Left ventricle myocardium superior (tissue), 1 donor: ENCODE results near the gene GYPA. TPM values are rescaled to one million over a fixed set of nuclear protein-coding genes. Genes with fewer than 3 reads are reported as not detected.
"Not testable (repeated sequence)": the region's sequence is repeated elsewhere in the genome, so short reads cannot be mapped to it uniquely, and the experiment has no call there.

Source experiments
- ATAC-seq: fragments of 200-7000 bp; cut with Tn5 transposase; one replicate; pipeline ENCODE4 v1.9.1; 2020; ENCODE audit warnings: mild to moderate bottlenecking, moderate library complexity
- DNase-seq: peaks from one replicate; pipeline ENCODE4 v3.0.0-alpha.2; 2020
- intact Hi-C: fragments of 100-400 bp; cut with micrococcal nuclease; formaldehyde crosslinking; loops from one replicate; pipeline ENCODE4 v1.11.0; 2022
- total RNA-seq: library from RNA; stranded (reverse); fragmentation: NEBNext Ultra II Directional; extraction: Animal tissue kit (Norgen Biotek cat#: 25700); gene quantifications from one replicate; pipeline ENCODE4 v1.2.1, GENCODE V29; 2021
- donor health status: DM: no; HTN: yes; CAD: no; lungs with severe emphysema.

GYPA gene
- total RNA-seq, 1 donor from 2014 or later = not detected

DNA sequence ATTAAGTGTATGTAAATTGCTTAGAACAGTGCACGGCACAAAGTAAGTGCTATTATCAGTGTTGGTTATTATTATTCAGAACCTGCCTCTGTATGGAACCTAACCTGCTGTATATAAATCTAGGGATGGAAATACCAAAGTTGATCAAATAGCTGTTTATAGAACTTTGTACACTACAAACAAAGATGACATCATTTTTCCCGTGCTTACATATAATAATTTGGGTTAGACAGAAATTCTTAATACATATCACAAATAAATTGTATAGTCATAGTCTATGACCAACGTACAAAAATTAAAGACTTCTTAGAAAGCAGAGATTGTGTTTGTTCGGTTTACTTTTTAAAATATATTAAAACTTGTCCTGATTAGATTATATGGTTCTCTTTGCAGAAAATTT is 4.3 kb downstream of the GYPA start:
- intact Hi-C loops, ATAC-seq, DNase-seq: not testable (repeated sequence)

DNA sequence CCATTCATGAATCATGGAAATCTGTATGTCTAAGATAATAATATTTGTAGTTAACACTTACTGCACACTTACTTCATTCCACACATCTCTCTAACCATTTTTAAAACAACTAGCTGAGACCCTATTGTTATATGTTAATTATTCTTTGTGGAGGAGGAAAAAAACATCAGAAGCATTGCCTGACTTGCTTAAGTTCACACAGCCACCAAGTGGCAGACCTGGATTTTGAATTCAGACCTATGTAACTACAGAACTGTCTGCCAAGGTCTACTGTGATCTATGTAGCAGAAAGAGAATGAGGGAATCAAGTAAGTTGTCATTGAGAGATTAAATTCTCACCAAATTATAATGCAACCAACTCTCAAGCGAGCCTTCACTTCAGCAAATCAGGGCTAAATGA is 10.4 kb downstream of the GYPA start:
- ATAC-seq, intact Hi-C loops, DNase-seq: not testable (repeated sequence)

DNA sequence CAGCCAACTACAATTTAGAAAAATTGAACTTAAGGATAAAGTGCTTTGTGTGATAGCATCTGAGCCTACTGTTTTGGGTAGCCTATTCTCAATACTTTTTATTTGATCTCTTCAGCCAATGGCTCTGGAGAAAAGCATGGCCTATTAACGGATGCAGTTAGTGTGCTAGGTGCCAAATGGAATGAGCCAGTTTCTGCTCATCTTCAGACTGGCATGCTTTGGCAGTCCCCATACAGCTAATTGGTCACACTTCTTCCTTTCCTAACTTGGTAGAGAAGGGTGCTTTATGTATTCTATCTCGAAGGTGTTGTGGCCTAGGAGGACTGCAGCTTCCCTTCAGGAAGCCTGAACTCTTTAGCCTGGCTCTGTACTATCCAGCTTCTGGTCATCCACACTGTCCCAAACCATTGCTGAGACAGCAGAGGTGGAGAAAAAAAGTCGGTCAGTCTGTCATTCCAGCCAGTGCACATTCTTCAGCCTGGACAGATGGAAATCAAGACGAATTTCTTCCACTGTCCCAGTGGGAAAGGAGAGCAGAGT is 11.1 kb downstream of the GYPA start:
- DNase-seq, ATAC-seq, intact Hi-C loops: not testable (repeated sequence)

DNA sequence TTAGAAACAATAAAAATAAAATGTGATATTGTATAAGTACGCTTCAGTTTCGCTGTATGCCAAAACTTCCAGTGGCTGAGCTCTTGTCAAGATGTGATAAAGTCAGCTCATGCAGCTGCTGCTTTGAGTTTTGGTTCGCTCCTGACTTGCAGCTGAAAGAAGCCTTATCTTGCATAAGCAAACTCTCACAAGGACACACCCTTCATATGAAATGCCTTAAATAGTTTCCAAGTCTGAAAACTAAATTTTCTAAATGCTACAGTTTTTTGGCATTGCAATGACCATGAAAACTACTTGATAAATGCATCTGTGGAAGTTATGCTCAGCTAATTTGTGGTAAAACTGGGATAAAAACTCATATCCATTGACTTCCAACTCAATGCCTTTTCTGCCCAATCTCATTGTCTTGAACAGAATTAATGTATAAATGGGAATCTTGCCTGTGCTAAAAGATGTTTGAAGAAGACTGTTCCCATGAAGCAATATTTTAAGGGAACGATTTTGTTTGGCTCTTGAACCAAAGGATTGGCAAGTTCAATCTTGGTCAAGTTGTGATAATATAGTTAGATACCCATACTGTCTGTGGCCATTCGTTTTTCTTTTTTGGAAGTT is 11.7 kb downstream of the GYPA start:
- ATAC-seq, DNase-seq, intact Hi-C loops: not testable (repeated sequence)

DNA sequence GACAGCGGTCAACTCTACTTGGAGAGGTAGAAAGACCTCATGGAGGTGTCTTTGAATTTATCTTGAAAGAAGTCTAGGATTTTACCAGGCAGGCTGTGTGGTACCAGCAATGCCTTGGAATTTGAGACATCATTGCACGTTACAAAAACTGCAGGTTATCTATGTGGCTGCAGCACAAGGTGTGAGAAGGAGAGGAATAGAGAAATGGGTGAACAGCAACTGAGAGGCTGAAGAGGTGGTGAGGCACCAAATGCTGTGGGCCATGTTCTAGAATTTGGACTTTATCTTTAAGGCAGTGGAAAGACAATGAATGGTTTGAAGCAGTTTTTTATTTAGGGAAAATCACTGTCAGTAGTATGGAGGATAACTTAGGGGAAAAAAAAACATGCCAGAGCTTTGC is 15.4 kb downstream of the GYPA start:
- intact Hi-C loops, ATAC-seq, DNase-seq: not testable (repeated sequence)

DNA sequence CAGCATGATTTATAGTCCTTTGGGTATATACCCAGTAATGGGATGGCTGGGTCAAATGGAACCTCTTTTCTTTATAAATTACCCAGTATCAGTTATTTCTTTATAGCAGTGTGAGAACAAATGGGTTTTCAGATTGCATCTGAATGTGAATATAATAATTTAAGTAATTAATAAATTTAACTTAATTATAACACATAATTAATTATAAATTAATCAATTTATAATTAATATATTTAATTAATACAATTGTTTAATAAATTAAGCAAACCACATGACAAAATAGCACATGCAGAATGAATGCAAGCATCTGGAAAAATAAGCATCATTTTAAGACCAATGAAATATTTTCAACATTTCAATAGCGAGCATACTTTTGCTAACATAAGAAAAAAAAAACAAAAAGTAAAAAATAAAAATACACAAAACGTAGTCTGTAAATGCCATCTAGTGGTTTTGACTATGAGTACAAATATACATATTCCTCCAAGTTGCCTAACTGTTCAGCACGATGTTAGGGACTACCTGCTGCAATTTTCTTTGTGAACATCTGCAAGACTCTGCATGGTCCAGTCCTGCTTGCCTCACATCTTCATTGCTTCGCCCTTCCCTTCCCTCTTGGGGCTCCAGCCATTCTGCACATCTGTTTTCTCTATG is 16.4 kb downstream of the GYPA start:
- DNase-seq, intact Hi-C loops, ATAC-seq: not testable (repeated sequence)

DNA sequence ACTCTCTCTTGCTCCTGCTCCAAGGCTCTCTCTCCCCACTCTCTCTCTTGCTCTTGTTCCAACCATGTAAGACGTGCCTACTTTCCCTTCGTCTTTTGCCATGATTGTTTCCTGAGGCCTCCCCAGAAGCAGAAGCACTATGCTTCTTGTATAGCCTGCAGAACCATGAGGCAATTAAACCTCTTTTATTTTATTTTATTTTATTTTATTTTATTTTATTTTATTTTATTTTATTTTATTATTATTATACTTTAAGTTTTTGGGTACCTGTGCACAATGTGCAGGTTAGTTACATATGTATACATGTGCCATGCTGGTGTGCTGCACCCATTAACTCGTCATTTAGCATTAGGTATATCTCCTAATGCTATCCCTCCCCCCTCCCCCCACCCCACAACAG is 17.2 kb downstream of the GYPA start:
- DNase-seq, intact Hi-C loops, ATAC-seq: not testable (repeated sequence)

DNA sequence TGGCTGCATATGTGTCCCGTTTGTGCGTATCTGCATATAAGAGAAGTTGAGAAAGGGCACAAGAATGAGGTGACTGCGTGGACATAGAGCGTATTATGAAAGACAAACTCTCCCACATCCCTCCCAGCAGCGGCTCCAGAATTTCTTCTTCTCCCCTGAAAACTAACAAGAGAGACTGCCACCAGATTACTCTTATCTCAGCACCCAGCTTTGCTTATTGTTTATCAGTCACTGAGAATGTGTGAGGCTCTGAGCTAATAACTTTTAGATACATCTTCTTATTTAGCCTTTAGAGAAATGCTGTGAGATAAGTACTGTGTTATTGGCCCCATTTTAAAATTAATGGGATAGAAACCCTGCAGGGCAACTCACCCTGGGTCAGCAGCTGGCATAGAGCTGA is 20.8 kb downstream of the GYPA start:
- ATAC-seq, DNase-seq, intact Hi-C loops: not testable (repeated sequence)

DNA sequence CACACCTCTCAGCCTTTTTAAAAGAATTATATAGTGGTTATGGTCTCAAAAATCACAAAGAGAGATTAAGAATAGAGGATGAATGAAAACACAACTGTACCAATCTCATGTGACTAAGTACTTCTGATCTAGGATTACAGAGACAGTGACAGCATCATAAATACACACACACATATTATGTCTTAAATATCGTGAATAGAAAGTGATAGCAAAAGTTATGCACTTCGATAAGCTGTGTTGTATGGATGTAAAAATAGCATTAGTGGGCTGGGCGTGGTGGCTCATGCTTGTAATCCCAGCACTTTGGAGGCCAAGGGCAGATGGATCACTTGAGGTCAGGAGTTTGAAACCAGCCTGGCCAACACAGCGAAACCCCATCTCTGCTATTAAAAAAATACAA is 25.0 kb downstream of the GYPA start:
- intact Hi-C loops = no loop called here
- no peak for DNase-seq
- no peak for ATAC-seq

DNA sequence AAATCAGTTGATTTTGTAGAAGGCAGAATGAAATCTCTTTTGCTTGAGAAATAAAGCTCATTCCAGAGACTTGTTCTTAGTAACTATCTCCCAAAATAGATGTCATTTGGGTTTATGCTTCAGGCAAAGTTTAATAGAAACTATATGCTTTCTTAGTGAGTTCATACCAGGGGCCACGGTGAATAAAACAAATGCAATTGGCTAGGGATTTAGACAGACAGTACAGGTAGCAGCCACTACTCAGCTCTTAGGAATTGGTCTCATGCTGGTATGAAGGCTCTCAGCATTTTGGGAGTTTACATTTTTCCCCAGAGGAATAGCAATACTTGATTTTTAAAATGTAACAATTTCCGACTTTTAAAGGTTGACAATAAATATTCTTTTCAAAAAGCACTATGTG is 27.0 kb downstream of the GYPA start:
- ATAC-seq (no peak), DNase-seq (no peak)
- intact Hi-C loops = no loop called here

DNA sequence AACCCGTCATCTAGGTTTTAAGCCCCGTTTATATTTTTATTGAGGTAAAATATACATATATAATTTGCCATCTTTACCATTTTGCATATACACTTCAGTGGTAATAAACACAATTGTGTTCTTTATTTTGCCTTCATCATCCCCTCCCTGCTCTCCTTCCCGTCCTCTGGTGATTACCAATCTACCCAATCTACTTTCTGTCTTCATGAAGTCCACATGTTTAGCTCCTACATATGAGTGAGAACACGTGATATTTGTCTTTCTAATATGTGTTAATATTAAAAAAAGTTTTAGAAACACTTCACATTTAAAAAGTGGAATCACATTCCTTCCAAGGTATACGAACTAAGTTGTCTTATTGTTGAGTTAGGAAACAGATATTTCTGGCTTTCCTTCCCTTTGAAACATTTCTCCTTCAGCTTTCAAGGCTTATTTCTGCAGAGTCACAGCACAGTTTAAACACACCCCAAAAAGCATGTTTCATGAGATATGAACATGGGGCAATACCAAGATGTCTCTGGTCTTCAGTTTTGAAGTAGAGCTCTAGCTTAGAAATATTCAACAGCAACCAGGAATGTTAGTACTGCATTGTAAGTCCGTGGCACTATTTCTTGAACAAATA is 35.9 kb downstream of the GYPA start:
- intact Hi-C loops = no loop called here
- ATAC-seq (no peak), DNase-seq (no peak)

DNA sequence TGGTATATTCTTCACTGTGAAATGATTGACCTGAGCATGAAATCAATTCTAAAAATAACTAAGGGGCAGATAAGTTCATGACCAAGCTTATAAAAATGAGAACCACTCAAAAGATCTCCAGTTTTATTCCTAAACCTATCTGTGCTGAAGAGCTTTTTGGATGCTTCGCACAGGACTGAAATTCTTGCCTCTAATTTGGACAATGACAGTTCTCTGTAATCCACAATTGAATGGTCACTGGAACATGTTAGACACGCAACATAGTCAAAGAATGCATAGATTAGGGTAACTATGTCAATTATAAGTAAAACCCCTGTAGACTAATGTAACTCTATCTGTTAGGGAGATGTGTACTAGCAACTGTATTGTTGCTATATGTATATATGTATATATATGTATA is 42.7 kb downstream of the GYPA start:
- ATAC-seq, DNase-seq, intact Hi-C loops: not testable (repeated sequence)

DNA sequence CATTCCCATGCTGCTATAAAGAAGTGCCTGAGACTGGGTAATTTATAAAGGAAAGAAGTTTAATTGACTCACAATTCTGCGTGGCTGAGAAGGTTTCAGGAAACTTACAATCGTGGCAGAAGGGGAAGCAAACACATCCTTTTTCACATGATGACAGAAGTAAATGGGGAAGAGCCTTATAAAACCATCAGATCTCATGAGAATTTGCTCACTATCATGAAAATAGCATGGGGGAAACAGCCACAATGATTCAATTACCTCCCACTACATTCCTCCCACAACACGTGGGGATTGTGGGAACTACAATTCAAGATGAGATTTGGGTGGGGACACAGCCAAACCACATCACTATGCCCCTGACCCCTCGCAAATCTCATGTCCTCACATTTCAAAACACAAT is 46.5 kb downstream of the GYPA start:
- intact Hi-C loops, DNase-seq, ATAC-seq: not testable (repeated sequence)

DNA sequence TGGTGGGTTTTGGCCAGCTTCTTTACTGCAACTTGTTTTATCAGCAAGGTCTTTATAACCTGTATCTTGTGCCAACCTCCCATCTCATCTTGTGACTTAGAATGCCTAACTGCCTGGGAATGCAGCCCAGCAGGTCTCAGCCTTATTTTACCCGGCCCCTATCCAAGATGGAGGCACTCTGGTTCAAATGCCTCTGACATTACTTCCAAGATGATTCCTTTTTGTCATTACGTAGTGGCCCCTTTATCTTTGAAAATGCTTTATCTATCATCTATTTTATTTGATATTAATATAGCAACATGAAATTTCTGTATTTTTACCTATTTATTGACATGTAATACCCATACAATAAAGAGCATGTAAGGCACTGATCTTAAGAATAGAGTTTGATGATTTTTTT is 49.3 kb downstream of the GYPA start:
- DNase-seq, intact Hi-C loops, ATAC-seq: not testable (repeated sequence)

DNA sequence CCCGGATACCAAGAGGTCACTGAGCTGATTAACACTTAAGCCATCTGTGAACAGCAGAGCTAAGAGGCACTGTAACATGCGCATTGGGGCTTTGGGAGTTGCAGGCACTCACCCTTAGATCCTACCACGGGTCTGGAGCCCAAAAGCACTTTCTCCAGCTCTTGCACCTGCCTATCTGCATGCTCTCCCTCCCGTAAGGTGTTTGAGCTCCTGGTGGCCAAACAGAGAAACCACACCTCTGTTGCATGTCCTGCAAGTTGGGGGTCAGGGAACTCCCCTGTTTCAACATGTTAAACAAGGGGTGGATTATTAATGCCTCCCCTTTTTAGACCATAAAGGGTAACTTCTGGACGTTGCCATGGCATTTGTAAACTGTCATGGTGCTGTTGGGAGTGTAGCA is 49.8 kb downstream of the GYPA start:
- intact Hi-C loops = no loop called here
- DNase-seq (no peak), ATAC-seq (no peak)

DNA sequence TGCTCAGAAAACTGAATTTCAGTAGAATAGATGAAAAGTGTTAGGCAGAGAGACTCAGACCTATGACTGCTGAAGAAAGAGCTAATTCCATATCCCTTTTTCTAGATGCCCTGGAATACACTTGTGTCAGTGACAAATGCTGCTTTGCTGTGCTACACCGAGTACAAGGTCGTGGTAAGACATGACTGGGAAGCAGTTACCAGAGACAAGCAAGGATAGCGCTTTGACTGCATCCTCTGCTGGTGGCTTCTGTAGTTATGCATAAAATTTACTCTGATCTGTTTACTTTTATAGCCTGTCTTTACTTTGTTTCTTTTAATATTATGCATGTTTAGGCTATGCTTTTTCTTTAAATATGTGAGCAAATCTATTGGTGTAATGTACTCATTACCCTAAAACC is 58.5 kb downstream of the GYPA start:
- ATAC-seq, intact Hi-C loops, DNase-seq: not testable (repeated sequence)

DNA sequence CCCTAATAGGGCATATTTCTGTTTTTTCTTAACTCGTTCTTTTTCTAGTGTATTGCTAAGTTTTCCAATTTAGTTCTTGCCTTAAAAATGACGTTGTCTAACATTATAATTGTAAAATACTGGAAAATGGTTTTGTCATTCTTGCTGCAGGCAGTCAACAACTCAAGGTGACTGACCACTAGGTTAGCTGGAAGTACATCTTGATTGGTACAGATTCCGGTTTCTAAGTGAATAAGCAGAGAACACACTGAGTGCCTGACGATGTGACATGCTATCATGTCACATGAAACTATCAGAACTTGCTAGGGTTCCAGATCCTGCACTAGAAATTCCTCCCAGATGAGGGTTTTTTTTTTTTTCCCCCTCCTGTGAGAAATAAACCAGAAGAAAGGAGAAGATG is 60.4 kb downstream of the GYPA start:
- intact Hi-C loops, DNase-seq, ATAC-seq: not testable (repeated sequence)

DNA sequence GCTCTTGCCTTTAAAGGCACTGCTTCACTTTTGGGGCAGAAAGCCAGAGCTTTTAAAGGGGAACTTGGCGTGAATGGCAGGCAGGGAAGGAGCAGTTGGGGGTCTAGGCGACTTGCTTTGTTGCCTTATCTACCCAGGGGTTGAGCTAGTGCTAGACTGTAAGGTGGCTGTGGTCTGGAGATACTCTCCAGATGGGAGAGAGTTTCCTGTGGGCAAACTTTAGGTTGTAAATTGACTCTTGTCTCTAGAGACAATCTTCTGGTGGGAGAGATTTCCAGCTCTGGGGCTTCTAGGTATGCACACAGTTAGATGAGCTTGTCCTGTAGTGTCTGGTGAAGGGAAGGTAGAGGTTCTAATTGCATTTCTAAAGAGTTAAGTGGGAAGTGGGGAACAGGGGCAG is 61.8 kb downstream of the GYPA start:
- ATAC-seq, DNase-seq, intact Hi-C loops: not testable (repeated sequence)

DNA sequence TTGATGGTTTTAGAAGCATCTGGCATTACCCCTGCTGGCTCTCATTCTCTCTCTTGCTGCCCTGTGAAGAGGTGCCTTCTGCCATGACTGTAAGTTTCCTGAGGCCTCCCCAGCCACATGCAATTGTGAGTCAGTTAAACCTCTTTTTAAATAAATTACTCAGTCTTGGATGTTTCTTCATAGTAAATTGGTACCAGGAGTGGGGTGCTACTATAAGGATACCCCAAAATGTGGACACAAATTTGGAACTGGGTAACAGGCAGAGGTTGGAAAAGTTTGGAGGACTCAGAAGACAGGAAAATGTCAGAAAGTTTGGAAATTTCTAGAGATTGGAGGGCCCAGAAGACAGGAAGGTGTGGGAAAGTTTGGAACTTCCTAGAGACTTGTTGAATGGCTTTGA is 79.0 kb downstream of the GYPA start:
- intact Hi-C loops, ATAC-seq, DNase-seq: not testable (repeated sequence)
